ENCODE measurements around the gene ALCAM.

DNA sequence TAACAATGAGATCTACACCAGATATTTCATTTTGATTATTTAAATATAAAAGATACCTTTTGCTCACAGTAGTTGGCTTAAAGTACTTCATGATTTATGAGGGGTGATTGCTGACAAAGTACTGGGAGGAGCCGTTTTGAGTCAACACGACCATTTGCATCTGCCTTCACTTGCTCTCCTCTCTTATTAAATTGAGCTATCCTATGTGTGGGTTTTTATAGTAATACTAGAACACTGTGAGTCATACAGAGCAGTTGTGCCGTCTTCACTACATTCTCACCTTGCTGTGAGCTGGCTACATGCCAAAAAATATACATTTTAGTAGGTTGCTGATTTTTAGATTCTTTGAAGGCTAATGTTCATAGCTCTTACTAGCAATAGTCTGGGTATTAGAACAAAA, 161.2 kb downstream of the ALCAM start:
- TF ChIP-seq, protein P1, sequence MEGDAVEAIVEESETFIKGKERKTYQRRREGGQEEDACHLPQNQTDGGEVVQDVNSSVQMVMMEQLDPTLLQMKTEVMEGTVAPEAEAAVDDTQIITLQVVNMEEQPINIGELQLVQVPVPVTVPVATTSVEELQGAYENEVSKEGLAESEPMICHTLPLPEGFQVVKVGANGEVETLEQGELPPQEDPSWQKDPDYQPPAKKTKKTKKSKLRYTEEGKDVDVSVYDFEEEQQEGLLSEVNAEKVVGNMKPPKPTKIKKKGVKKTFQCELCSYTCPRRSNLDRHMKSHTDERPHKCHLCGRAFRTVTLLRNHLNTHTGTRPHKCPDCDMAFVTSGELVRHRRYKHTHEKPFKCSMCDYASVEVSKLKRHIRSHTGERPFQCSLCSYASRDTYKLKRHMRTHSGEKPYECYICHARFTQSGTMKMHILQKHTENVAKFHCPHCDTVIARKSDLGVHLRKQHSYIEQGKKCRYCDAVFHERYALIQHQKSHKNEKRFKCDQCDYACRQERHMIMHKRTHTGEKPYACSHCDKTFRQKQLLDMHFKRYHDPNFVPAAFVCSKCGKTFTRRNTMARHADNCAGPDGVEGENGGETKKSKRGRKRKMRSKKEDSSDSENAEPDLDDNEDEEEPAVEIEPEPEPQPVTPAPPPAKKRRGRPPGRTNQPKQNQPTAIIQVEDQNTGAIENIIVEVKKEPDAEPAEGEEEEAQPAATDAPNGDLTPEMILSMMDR (IDR thresholded peaks at IDR 0.05), result no peak
- TF ChIP-seq EZH2 (IDR thresholded peaks at IDR 0.05) (no peak), EZH2phosphoT487 (IDR thresholded peaks at IDR 0.05) (no peak)
